ENCODE measurements around the gene IL17B. TPM values are rescaled to one million over a fixed set of nuclear protein-coding genes. Genes with fewer than 3 reads are reported as not detected.

The IL17B gene
- total RNA-seq, 2 donors from 2014 or later, result 0.83 to 2.9 TPM

- peaks cover 0 to 64% of the 10 kb centered on the region in 2 donors for H3K4me1 ChIP-seq
These were observed 33.8 kb upstream of the IL17B start for GRCh38 chr5:149412783-149413476.

DNA sequence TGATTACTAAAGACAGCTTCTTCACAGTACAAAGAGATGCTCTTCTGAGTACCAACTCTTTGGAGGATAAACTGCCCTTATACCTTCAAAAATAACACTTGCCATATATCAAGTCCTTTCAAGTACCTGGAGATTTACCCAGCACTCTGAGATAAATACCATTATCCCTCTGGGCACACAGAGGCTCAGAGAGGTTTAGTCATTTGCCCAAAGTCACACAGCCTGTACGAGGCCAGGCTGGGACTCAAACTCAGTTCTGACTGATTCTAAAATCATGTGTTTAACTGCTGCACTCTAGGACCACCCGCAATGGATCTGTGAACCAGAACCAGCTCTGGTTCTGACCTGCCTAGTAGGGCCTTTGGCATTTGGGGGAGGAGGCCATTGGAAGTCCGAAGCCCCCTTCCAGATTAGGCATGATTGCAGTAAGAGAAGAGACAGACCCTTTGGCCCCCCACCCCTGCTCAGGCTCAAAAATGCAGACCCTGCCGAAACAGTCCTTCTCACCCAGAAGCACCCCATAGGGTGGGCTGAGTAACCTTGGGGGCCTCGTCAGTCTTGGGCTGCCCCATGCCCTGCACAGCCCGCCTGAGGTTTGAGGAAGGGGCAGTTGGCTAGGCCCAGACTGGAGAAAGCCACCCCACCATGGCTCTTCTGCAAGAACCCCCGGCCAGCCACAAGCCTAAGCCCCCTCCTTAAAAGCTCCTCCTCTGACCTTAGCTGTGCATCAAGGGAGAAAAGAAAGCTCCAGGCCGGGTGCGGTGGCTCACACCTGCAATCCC, 32.8 kb upstream of the IL17B start:
- Histone ChIP-seq H3K27ac (peak overlapping the region; percentile 90 to 97), H3K36me3 (peaks cover 5% of the 10 kb centered on the region), H3K4me1 (peaks cover 1 to 54% of the 10 kb centered on the region in 2 donors), H3K9me3 (no peaks in the 10 kb centered on the region), H3K4me3 (peak overlapping the region; percentile 40 to 50), H3K27me3 (no peaks in the 10 kb centered on the region)
- no peak for TF ChIP-seq CTCF (IDR thresholded peaks at IDR 0.05)
- no peak for DNase-seq (ENCODE audit: low spot score)

More at GRCh38 chr5:149412783-149413476, 33.8 kb upstream of the IL17B start:
- no peaks in the 10 kb centered on the region for H3K9me3 ChIP-seq
- no peaks in the 10 kb centered on the region for H3K27me3 ChIP-seq
- no peak for DNase-seq (ENCODE audit: low spot score)
- no peak for TF ChIP-seq CTCF (IDR thresholded peaks at IDR 0.05)
- peak overlapping the region; percentile 3 to 50 for H3K4me3 ChIP-seq
- H3K36me3 ChIP-seq, result peaks cover 5% of the 10 kb centered on the region
- H3K27ac ChIP-seq, result peak overlapping the region; percentile 90 to 97

GRCh38 chr5:149410721-149411432, 31.8 kb upstream of the IL17B start:
- Histone ChIP-seq H3K4me1 (peaks cover 4 to 50% of the 10 kb centered on the region in 2 donors), H3K4me3 (peak overlapping the region; percentile 40 to 50), H3K27ac (peak overlapping the region; percentile 73 to 97), H3K9me3 (no peaks in the 10 kb centered on the region), H3K36me3 (peaks cover 5% of the 10 kb centered on the region), H3K27me3 (no peaks in the 10 kb centered on the region)
- DNase-seq (ENCODE audit: low spot score), result no peak
- no peak for TF ChIP-seq CTCF (IDR thresholded peaks at IDR 0.05)

GRCh38 chr5:149410071-149410470, 31.0 kb upstream of the IL17B start:
- peak overlapping the region; percentile 64 to 73 for H3K27ac ChIP-seq
- no peak for DNase-seq (ENCODE audit: low spot score)
- peaks cover 4 to 50% of the 10 kb centered on the region in 2 donors for H3K4me1 ChIP-seq
- H3K36me3 ChIP-seq, result peaks cover 5% of the 10 kb centered on the region
- peak overlapping the region; percentile 40 to 50 for H3K4me3 ChIP-seq
- H3K9me3 ChIP-seq, result no peaks in the 10 kb centered on the region
- H3K27me3 ChIP-seq, result no peaks in the 10 kb centered on the region
- no peak for TF ChIP-seq CTCF (IDR thresholded peaks at IDR 0.05)

DNA sequence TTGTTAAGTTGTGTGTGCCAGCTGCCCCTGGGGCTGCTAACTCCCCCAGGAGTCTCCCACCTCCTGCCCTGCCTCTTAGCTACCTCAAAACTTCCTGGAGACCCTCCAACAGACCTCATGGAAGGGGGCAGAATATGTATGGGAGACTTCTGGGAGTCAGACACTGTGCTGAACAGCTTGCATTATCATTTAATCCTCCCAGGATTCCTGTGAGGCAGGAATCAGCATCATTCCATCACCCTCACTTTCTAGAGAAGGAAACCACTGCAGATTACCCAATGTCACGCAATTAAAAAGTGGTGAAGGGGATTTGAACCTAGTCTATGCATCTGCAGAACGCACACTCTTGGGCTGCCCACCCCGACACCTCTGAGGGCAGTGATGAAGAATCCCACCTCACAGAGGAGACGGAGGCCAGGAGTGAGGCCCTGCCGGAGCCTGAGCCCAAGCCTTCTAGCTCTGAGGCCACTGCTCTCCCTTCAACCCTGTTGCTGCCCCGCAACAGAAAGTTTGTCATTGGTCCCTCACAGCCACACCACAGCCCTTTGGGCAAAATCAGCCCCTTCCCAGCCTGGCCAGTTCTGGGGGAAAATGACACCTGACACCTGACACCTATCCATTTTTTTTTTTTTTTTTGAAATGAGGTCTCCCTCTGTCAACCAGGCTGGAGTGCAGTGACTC, 30.3 kb upstream of the IL17B start:
- Histone ChIP-seq H3K27me3 (no peaks in the 10 kb centered on the region), H3K4me1 (peaks cover 4 to 47% of the 10 kb centered on the region in 2 donors), H3K4me3 (peak overlapping the region; percentile 40 to 50), H3K9me3 (no peaks in the 10 kb centered on the region), H3K36me3 (peaks cover 5% of the 10 kb centered on the region), H3K27ac (peak overlapping the region; percentile 64 to 73)
- no peak for DNase-seq (ENCODE audit: low spot score)
- TF ChIP-seq CTCF (IDR thresholded peaks at IDR 0.05), result no peak

Data from right atrium auricular region (tissue), 2 donors.